Heart right ventricle (tissue), 16 donors: Measurements from ENCODE around the gene MRAS. TPM values are rescaled to one million over a fixed set of nuclear protein-coding genes. Genes with fewer than 3 reads are reported as not detected.
A peak's percentile ranks its signal among the peaks of the same experiment; 100 is the strongest.

Experiments used
- ATAC-seq, 8 donors: fragments of 200-7000 bp; cut with Tn5 transposase; one replicate each; pipeline ENCODE4 v1.9.1; 2020; ENCODE audit warnings: mild to moderate bottlenecking in 8 of 8, moderate library complexity in 8 of 8, moderate number of reproducible peaks in 1 of 8
- DNase-seq, 2 donors: peaks; one replicate each; pipeline ENCODE4 v3.0.0-alpha.2; 2020
- H3K27ac ChIP-seq, 10 donors: fragments of 200-600 bp; sonication (generic) in 2 of 10; one replicate each; pipeline versions ENCODE4 v1.5.0 to v1.8.0; 2020 to 2022; ENCODE audit warnings: mild to moderate bottlenecking in 3 of 10
- H3K27me3 ChIP-seq, 7 donors: fragments of 200-600 bp; one replicate each; pipeline ENCODE4 v1.8.0; 2021 to 2022; ENCODE audit warnings: mild to moderate bottlenecking in 2 of 7
- H3K36me3 ChIP-seq, 9 donors: fragments of 200-600 bp; sonication (generic) in 1 of 9; one replicate each; pipeline versions ENCODE4 v1.5.0 to v1.8.0; 2020 to 2022; ENCODE audit warnings: mild to moderate bottlenecking in 2 of 9
- H3K4me1 ChIP-seq, 9 donors: fragments of 200-600 bp; sonication (generic) in 1 of 9; one replicate each; pipeline versions ENCODE4 v1.5.0 to v1.8.0; 2020 to 2022; ENCODE audit warnings: mild to moderate bottlenecking in 4 of 9
- H3K4me3 ChIP-seq, 10 donors: fragments of 200-600 bp; sonication (generic) in 2 of 10; one replicate each; pipeline versions ENCODE4 v1.5.0 to v1.8.0; 2020 to 2022; ENCODE audit warnings: mild to moderate bottlenecking in 7 of 10, moderate library complexity in 2 of 10
- H3K9me3 ChIP-seq, 11 donors: fragments of 200-600 bp in 10 of 11; sonication (generic) in 2 of 11; one replicate each; pipeline versions ENCODE4 v1.5.0 to v1.8.0; 2013 to 2022; ENCODE audit warnings: mild to moderate bottlenecking in 2 of 11, control low read depth in 1 of 11, moderate library complexity in 1 of 11
- CTCF ChIP-seq, 9 donors: fragments of 200-600 bp; sonication (generic) in 2 of 9; IDR thresholded peaks; one replicate each; pipeline versions ENCODE4 v1.5.0 to v1.8.0; 2021 to 2022; ENCODE audit warnings: antibody characterized with exemption in 9 of 9, mild to moderate bottlenecking in 5 of 9, moderate library complexity in 1 of 9
- WGBS, 2 donors: extraction: QIAGEN DNeasy Blood & Tissue Kit; methylation state at CpG; one replicate each; pipeline ENCODE4 v1.1.7; 2013; ENCODE audit warnings: inconsistent platforms in 1 of 2; 5-methylcytosine and 5-hydroxymethylcytosine counted together
- intact Hi-C, 10 donors: fragments of 100-400 bp; cut with DNase I; formaldehyde crosslinking; loops; one replicate each; pipeline versions ENCODE4 v1.11.1 to v1.14.2; 2022
- polyA plus RNA-seq, 2 donors: library from polyadenylated mRNA; stranded (reverse); fragments of 200-250 nt; gene quantifications; one replicate each; pipeline ENCODE4 v1.2.3, GENCODE V29; 2013
- total RNA-seq, 10 donors: library from RNA; stranded (reverse); fragmentation: NEBNext Ultra II Directional in 3 of 10; extraction: Animal tissue kit (Norgen Biotek cat#: 25700) in 3 of 10; gene quantifications; one replicate each; pipeline versions ENCODE4 v1.2.1 to v1.2.4, GENCODE V29; 2021 to 2023
- donor health status: Arrhythmogenic right ventricular cardiomyopathy.
- donor health status: ischemic (EF 13 %, LVEDD 7.1; RV severe dilation, severe dysfunction).
- donor health status: healthy with polysubstance abuse.
- donor health status: DM: no; HTN: yes; CAD: no.
- donor health status: DM: no; HTN: no; CAD: no.
- donor health status: ischemic (EF 25% LVEDD 6.9; RV normal size, moderate dysfunction).
- donor health status: ischemic (EF 25% LVEDD 5.7; RV mildly dilated, moderate dysfunction).
- donor health status: healthy.
- donor health status: DM: yes; HTN: yes; CAD: no.
- donor health status: Ischemic cardiomyopathy.
- donor health status: ischemic (EF 35%, LVEDD 5.7; RV mildly dilated, moderate dysfunction).
- donor health status: nonischemic (EF 11% LVEDD 7.7; RV severe dilation, severe dysfunction).
- donor health status: DM: yes; HTN: yes; CAD: no.
- donor health status: PGD.
- donor health status: ischemic (EF 29% LVEDD 5.4; RV normal size, mild dysfunction).
- donor health status: nonischemic (EF 23%, LVEDD 6.1; RV moderate dilation, normal function).

MRAS gene
- total and polyA plus RNA-seq, 12 donors = 78.6 to 381 (median 256) TPM

GRCh38 chr3:138365253-138365555 is 16.8 kb downstream of the MRAS start:
- Histone ChIP-seq H3K9me3 (no peaks in the 10 kb centered on the region), H3K4me3 (no peak overlapping the region), H3K4me1 (peaks cover 49 to 100% (median 88%) of the 10 kb centered on the region in 9 donors), H3K27ac (peak overlapping the region; percentile 4 to 94 (median 82)), H3K27me3 (no peaks in the 10 kb centered on the region), H3K36me3 (no peaks in the 10 kb centered on the region)
- intact Hi-C loops = no loop called here
- no peak for DNase-seq
- WGBS, 2 donors = 76 to 82% methylated on average over 4 of the region's 4 CpGs
- TF ChIP-seq CTCF (IDR thresholded peaks at IDR 0.05) = no peak
- no peak for ATAC-seq

- H3K4me3 ChIP-seq = no peak overlapping the region
- H3K36me3 ChIP-seq = no peaks in the 10 kb centered on the region
- H3K27me3 ChIP-seq = no peaks in the 10 kb centered on the region
- H3K27ac ChIP-seq = peak overlapping the region; percentile 29 to 94 (median 82)
- ATAC-seq (peak in 1 of 8 donors; percentile 36), DNase-seq (no peak)
- TF ChIP-seq CTCF (IDR thresholded peaks at IDR 0.05) = no peak
- intact Hi-C loops = no loop called here
- peaks cover 48 to 100% (median 80%) of the 10 kb centered on the region in 9 donors for H3K4me1 ChIP-seq
- H3K9me3 ChIP-seq = peaks cover 0 to 3% (median 0%) of the 10 kb centered on the region in 11 donors
- WGBS, 2 donors = 35 to 47% methylated on average over 8 of the region's 8 CpGs
Measured at GRCh38 chr3:138366006-138366759, 17.8 kb downstream of the MRAS start.

- H3K4me3 ChIP-seq = no peak overlapping the region
- DNase-seq (no peak), ATAC-seq (no peak)
- no peak for TF ChIP-seq CTCF (IDR thresholded peaks at IDR 0.05)
- H3K27me3 ChIP-seq = no peaks in the 10 kb centered on the region
- H3K9me3 ChIP-seq = peaks cover 0 to 3% (median 0%) of the 10 kb centered on the region in 11 donors
- no peaks in the 10 kb centered on the region for H3K36me3 ChIP-seq
- WGBS, 2 donors = 69 to 70% methylated on average over 7 of the region's 7 CpGs
- peak overlapping the region in 9 of 10 donors; percentile 29 to 94 (median 86) for H3K27ac ChIP-seq
- intact Hi-C loops = no loop called here
- H3K4me1 ChIP-seq = peaks cover 40 to 100% (median 78%) of the 10 kb centered on the region in 9 donors
Measured at GRCh38 chr3:138367326-138367850, 19.0 kb downstream of the MRAS start.

- H3K9me3 ChIP-seq = peaks cover 0 to 3% (median 0%) of the 10 kb centered on the region in 11 donors
- peaks cover 40 to 100% (median 77%) of the 10 kb centered on the region in 9 donors for H3K4me1 ChIP-seq
- H3K27ac ChIP-seq = peak overlapping the region in 9 of 10 donors; percentile 29 to 94 (median 86)
- intact Hi-C loops = no loop called here
- no peaks in the 10 kb centered on the region for H3K27me3 ChIP-seq
- H3K4me3 ChIP-seq = no peak overlapping the region
- ATAC-seq = peak in 6 of 8 donors; percentile 35 to 66 (median 43)
- 36 to 56% methylated on average over 5 of the region's 5 CpGs for WGBS, 2 donors
- H3K36me3 ChIP-seq = peaks cover 0 to 1% (median 0%) of the 10 kb centered on the region in 9 donors
- peak; percentile 52 to 56 for DNase-seq
- no peak for TF ChIP-seq CTCF (IDR thresholded peaks at IDR 0.05)
Measured at GRCh38 chr3:138367911-138368310, 19.5 kb downstream of the MRAS start.
